GM18502 (cell line): ENCODE measurements around the gene LYPD6B.

ENCODE experiments used
- ATAC-seq: cut with Tn5 transposase; IDR thresholded peaks from one replicate; pipeline ENCODE4 v1.9.1; 2021; ENCODE audit warnings: mild to moderate bottlenecking; ENCODE audit not compliant: unreplicated experiment, poor library complexity

The LYPD6B gene, protein sequence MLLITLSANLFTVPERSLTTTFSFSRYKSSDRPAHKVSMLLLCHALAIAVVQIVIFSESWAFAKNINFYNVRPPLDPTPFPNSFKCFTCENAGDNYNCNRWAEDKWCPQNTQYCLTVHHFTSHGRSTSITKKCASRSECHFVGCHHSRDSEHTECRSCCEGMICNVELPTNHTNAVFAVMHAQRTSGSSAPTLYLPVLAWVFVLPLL

DNA sequence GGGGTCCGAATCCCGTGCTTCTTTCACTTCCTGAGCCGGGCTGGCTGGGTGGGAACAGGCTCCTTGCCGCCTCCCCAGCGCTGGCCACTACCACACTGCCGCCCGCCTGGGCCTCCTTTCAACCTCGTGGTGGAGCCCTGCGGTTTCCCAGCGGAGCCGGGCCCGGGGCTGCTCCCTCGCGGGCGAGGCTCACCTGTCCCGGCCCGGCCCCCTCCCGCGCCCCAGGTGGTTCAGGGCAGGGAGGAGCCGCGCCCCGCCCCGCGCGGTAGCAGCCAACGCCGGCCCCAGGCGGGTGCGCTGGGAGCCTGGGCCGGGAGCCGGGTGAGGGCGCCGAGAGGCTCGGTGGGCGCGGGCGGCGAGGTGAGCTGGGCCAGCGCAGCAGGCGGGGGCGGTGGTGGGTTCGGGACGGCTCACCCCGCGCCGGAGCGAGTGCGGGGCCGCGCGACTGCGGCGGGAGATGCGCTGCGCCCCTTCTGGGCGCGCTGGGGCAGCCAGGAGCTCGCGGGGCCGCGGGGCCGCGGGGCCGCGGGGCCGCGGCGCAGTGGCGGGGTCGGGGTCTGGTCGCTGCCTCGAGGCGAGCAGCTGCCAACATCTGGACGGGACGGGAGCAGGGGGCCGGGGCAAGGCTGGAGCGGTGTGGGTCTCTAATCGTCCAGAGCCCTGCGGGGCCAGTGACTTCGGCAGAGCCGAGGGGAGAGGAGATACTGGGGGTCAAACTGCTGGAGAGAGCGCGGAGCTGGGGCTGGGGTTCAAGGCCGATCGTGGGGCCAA is at the start of gene LYPD6B:
Gene LYPD6B (plus strand): TSS at position 258 of the 771 bp plus-strand sequence. CDS start 92,250 bp downstream, outside the sequence.
- ATAC-seq: peak; percentile 71

DNA sequence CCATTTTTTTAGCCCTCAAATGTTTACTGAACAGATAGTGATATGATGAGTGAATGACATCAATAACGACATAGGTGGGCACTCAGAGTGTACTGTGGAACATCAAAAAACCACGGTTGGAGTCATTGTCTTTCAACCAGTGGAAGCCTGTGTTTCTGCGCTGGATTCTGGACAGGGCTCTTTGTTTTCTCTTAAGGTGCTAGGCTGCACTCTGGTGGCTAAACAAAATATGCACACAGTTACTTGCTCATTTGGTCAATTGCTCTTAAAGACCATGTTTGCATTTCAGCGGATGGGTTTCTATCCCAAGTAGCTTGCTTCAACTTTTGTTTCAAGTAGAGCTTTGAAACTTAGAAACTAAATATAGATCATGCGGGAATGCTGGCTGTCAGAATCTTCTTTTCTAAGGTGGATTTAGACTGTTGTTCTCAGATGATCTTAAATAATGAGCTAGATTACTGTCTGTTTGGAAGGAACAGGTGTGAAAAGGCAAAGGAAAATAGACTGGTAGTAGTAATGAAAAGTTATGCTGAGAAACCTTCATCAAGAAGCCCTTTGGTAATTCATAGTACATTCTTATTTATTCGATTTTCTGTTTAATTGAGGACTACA is 48.5 kb upstream of the LYPD6B start:
- peak; percentile 55 for ATAC-seq

DNA sequence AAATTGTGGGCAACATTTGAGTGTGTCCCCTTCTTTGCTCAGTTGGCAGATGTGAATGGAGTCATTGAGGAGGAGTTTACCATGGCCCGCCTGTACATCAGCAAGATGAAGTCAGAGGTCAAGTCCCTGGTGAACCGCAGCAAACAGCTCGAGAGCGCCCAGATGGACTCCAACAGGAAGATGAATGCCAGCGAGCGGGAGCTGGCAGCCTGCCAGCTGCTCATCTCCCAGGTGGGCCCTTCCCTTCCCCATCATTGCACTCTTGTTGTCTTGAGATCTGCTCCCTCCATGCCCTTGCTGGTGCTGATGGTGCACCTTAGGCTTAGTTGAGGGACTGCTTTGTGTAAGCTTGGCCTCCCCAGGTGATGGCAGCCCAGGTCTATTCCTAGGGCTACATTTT is 47.5 kb upstream of the LYPD6B start:
- ATAC-seq: no peak

DNA sequence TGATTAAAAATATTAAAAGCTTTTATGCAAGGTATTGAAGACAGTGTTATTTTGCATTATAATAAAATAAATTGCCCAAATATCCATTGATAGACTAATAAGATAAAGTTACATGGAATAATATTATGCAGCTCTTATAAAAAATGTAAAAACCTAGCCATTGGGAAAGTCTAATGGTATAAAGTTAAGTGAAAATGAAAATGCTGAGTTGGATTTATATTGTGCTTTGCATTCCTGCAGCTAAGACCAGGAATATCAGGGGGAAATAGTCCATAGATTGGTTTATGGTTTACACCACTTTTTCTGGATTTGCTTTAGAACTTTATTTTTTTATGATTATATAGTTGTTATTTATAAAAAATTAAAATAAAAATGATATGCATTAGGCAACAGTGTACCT is 46.1 kb upstream of the LYPD6B start:
- ATAC-seq: no peak

DNA sequence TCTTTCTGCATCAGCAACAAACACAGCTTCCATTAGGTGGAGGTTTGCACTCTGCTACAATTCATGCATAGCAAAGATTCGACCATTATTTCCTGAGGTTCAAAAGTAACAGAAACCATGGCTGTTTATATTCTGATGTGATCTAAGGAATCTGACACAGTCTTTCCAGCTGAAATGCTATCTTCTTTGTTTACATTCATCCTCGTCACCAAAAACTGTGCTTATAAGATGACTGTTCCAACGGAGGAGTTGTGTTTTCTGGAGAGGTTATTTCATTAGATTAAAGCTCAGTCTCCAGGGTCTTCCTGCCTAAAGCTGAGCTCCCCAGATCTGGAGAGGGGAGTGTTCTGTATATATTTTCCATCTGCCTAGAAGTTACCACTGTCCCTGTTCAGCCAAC is 45.1 kb upstream of the LYPD6B start:
- ATAC-seq: no peak

DNA sequence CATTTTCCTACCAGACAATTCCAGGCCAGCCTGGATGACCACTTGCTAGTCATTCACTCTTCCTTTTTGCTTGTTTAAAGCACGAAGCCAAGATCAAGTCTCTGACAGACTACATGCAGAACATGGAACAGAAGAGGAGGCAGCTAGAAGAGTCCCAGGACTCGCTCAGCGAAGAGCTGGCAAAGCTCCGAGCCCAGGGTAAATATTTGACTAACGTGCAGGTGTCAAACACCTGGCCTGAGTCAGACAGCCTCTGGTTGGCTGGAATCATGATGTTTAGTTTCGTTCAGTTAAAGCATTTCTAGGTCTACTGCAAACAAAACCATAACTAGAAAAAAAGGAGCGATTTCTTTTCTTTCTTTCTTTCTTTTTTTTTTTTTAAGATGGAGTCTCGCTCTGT is 44.2 kb upstream of the LYPD6B start:
- ATAC-seq: no peak

DNA sequence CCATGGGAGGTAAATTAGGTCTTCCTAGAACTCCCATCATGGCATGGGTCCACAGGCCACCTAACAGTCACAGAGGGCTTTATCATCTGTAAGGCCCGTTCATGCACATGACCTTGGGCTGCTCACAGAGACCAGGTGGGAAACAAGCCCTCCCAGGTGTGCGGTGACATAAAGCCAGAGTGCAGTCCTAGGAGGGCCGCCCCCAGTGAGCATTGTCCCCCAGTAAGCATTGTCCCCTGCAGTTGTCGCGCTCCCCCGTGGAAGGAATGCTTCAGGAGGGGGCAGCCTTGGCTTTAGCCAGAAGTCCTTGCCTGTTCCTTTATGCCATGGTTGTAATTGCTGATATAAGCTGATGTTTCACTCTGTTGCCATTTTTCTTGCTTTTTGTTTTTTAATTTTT is 41.7 kb upstream of the LYPD6B start:
- no peak for ATAC-seq

DNA sequence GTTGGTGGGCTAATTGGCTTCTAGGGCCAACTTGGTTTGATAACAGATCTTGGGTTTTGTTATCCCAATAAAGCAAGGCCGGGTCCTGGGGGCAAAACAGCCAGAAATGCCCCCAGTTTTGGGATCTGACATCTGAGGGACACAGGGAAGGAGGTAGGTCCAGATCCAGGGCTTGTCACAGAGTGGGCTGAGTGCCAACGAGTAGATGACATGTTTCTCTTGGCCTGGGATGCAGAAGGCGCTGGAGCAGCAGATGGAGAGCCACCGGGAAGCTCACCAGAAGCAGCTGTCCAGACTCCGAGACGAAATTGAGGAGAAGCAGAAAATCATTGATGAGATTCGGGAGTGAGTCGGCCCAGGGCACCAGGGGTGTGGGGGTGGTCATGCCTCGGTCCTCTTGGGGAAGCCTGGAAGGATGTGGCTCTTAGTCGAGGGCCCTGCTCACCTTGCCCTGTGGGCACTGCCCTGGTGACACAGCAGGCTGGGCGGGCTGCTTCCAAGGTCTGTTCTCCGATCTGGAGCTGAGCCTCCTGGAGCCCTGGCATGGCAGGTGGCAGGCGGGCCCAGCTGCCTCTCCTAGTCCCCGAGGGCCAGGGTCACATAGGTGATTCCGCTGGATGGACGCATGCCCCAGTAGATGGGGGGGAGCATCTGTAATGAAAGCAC is 40.2 kb upstream of the LYPD6B start:
- no peak for ATAC-seq

DNA sequence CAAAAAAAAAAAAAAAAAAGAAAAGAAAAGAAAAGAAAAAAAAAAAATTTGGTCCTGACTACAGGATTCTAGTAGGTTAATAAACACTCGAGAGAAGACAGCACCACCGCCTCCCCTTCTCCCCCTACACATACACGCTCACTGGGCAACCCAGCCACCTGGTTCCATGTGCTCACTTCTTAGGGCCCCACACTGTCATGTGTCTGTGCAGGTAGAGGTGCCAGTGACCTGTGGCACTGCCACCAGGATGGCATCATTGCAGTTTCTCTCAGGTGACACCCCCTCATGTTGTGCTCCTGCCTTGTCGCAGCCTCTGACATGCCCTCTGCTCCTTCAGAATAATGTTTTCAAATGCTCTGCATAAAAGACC is 39.7 kb upstream of the LYPD6B start:
- no peak for ATAC-seq

DNA sequence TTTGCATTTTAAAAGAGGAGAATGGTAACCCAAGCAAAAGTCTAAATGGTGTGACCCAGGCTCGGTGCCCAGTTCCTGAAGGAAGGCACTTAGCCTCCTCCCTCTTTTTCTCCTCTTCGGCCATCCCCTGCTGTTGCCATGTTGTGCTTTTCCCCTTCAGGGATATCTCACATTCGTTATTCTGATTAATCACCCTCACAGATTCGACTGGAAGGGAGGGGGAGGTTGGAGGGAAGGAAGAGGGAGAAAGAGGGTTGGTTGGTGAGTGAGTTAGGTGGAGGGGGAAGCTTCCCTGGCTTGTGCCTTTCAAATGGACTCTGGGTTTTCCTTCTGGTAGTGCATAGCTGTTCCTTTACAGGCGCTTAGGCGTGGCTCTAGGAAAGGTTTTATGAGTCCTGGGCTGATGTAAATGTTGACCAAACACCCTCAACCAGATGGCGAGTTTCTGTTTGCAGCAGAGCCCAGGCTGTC is 39.0 kb upstream of the LYPD6B start:
- no peak for ATAC-seq

DNA sequence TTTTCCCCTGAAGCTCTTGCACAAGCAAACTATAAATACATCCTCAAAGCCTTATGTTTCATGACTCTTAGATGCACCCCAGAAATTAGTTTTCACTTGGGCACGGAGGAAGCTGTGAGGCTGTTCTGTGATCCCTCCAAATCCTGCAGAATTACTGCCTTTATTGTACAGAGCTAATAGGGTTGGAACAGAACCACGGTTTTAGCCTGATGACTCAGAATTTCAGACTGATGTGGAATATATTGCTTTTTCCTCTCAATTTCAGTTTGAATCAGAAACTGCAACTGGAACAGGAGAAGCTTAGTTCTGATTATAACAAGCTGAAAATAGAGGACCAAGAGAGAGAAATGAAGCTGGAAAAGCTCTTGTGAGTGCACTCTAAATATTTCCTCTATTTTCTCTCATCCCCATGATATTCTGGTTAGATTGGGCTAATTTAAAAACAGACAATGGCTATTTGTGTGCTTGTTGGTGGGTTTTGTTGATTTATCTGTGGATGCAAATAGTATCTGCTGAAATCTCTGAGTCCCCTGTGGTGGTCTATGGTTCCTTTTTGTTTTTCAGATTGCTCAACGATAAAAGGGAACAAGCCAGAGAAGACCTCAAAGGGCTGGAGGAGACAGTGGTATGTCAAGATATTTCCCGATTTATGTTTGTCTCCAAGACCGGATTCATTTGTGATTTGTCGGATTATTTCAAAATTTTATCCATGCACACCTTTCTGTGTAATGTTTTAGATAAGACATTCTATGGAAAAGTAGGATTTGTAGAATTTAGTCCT is 38.2 kb upstream of the LYPD6B start:
- ATAC-seq: no peak

DNA sequence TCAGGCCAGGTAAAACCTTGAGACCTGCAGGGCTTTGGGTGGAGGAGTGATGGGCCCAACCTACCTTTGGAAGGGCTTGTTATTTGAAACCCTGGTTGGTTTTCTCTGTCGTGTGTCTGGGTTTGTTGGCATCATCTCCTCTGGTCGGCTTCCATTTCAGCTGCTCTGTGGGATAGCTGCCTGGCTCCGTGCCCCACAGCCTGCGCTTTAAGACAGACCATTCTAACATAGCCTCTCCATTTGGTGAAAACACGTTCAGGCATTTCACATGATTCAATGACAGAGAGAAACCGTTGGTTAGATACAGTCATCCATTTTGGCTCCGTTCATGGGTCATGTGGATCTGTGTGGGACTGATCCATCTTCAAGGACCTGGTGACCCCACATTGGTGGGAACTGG is 37.0 kb upstream of the LYPD6B start:
- no peak for ATAC-seq

DNA sequence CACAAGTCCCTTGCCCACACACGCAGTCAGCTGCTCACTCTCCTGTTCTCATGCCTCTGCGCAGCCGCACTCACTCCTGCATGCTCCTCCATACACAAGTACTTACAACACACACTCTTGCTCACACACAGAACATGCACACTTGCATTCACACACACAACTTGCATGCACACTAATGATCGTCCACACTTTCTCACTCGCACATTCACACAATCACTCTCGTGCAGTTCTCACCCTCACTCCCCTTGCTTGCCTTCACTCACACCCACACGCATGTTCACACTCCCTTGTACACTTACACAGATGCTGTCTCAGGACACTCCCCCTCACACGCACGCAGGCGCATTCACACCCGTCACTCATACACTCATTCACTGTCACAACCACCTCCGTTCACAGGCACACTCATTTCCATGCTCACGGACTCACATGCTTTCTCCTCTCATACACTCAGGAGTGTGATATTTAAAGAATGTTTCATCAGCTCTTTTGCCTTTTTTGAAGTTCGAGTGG is 36.1 kb upstream of the LYPD6B start:
- ATAC-seq: no peak

DNA sequence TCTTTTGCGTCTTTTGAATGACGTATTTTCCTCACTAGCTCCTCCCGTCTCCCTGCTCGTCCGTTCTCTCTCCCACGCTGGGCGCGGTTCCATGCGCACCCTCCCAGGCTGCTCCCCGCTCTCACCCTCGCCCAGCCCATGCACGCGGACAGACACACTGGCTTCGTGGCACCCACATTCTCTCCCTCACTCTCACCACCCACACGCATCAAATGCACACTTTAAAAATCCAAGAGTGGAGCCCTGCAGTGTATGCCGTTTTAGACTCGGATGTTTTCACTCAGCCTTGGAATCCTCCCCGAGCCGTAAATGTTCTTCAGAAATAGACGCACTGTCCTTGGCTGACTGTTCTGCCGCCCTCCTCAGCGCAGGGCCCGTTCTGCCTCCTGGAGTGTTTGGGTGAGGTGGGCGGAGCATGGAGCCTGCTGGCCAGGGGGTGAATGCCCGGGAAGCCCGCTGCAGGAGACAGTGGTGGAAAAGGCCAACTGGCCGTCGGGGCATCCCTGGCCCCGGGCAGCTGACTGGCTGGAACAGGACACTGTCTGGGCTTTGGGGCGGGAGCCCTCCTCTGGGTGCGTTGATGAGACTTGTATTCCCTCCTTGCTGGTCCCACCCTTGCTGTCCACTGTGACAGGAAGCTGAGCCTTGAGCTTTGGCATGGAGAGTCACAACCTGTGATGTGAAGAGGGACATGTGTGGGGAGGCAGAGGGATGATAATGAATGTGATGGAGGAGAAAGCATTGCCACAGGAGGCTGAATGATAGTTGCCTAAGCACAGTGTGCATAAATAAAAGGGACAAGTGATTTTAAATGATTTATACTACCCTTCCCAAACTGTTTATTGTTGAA is 35.4 kb upstream of the LYPD6B start:
- ATAC-seq: no peak

DNA sequence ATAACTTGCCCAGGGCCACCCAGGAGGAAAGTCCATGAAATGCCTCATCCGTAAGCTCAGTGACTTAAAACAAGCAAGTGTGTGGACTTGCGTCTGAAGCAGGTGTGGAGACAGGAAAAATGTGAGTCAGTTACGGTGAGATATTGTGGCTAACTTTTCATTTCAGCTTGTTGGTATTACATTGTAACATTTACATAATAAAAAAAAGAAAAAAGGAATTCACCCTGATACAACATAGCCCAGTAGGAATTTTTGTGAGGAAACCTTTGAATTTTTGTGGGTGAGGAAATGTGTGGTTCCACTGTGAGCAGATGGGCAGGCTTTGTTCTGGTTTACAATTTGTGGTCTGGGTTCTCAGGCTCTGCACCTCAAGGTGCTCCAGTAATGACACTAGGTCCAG is 33.7 kb upstream of the LYPD6B start:
- no peak for ATAC-seq

DNA sequence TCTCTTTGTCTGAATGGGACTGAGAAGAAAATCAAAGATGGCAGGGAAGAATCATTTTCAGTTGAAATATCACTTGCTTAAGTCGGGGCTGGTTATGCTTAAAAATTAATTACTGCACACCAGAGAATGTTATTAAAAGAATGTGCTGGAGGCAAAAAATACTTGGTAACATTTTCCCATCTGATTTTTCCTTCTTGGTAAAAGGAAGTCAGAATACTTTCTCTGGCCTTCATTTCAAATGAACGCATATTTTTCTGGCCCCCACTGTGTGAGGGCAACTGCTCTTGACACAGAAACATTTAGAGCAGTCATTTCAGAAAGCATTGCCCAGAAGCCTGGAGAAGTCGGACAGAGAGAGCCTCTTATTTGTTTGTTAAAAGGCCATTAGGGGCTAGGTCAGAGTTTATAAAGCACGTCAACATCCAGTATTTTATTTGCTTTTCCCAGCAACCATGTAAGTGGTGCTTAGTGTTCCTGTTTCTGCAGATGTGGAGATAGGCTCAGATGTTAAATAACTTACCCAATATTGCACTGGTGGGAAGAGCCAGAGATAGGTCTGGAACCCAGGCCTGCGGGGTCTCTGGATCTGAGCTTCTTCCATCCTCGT is 32.9 kb upstream of the LYPD6B start:
- no peak for ATAC-seq

DNA sequence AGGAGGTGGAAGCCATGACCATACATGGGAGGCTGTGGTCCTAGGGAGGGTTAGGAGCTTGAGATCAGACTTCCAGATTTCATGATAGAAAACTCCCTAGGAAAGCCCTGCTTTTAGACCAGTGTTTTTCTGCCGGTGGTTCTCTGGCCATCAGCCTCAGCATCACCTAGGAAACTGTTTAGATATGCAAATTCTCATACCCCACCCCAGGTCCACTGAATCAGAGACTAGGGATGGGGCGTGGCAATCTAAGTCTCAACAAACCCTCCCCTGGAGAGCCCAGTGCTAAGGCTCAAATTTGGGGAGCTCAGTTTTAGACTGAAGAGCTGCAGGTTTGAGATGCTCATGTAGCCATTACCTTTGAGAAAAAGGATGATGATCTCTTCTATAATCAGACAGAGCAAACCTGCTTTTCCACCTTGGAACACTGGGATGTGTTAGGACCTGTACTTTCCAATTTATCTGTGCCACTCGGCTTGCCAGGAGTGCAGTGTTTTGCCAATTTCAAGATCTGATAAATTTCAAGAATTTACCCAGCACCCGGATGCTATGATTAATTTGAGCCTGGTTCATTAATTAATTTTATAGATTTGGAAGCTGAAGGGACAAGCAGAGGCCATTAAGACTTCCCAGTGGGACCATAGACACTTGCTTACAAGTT is 31.5 kb upstream of the LYPD6B start:
- no peak for ATAC-seq

DNA sequence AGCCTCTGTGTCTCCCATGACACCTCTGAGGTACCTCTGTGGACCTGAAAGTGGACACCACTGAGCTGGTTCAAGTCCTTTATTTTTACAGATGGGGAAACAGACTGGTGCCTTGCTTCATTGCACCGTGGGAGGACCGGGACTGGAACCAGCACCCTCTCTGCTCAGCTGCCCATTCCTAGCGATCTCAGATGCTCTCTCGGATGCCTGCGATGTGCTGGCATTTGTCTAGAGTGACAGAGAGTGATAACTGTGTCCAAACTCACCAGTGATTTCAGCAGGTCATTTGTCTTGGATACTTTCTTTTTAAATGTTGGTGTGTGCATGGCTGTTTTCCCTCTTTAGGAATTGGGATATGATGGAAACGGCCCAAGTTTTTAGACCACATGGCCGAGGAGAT is 30.1 kb upstream of the LYPD6B start:
- no peak for ATAC-seq
